HepG2 (cell line): ENCODE measurements around the gene WSB2. TPM values are rescaled to one million over a fixed set of nuclear protein-coding genes. Genes with fewer than 3 reads are reported as not detected.

ENCODE experiments used
- ETV5 ChIP-seq: IDR thresholded peaks from 2 replicates; pipeline ENCODE4 v1.6.1; 2018; ENCODE audit warnings: missing biosample characterization, missing genetic modification reagents, inconsistent platforms, borderline replicate concordance
- GZF1 ChIP-seq: sonication (generic); formaldehyde crosslinking; IDR thresholded peaks from 2 replicates; pipeline ENCODE4 v1.5.1; 2020; ENCODE audit warnings: mild to moderate bottlenecking, missing genetic modification reagents
- HNF4A ChIP-seq: sonication (generic); formaldehyde crosslinking; IDR thresholded peaks from 2 replicates; pipeline ENCODE4 v1.4.0; 2020; ENCODE audit warnings: missing genetic modification reagents
- MBNL3 ChIP-seq: fragments of 250-450 bp; sonication (Bioruptor Pico); conservative IDR thresholded peaks from 2 replicates; pipeline ENCODE4 v1.8.0; 2022; ENCODE audit warnings: mild to moderate bottlenecking, inconsistent platforms
- MYPOP ChIP-seq: sonication (generic); formaldehyde crosslinking; IDR thresholded peaks from 2 replicates; pipeline ENCODE4 v1.8.1; 2023; ENCODE audit warnings: mild to moderate bottlenecking, moderate library complexity, missing genetic modification reagents
- PHF5A ChIP-seq: IDR thresholded peaks from one replicate; pipeline ENCODE4 v1.6.1; 2018; ENCODE audit warnings: low read depth, missing genetic modification reagents; ENCODE audit not compliant: unreplicated experiment
- TFE3 ChIP-seq: IDR thresholded peaks from 2 replicates; pipeline ENCODE4 v1.6.1; 2016
- ZGPAT ChIP-seq: IDR thresholded peaks from 2 replicates; pipeline ENCODE4 v1.6.1; 2016; ENCODE audit warnings: mild to moderate bottlenecking
- ZNF253 ChIP-seq: sonication (generic); formaldehyde crosslinking; IDR thresholded peaks from 2 replicates; pipeline ENCODE4 v1.8.0; 2022; ENCODE audit warnings: mild to moderate bottlenecking, missing genetic modification reagents, borderline replicate concordance
- ZNF296 ChIP-seq: sonication (generic); formaldehyde crosslinking; conservative IDR thresholded peaks from 2 replicates; pipeline ENCODE4 v1.5.0; 2020; ENCODE audit warnings: mild to moderate bottlenecking, missing genetic modification reagents
- ZNF766 ChIP-seq: sonication (generic); formaldehyde crosslinking; IDR thresholded peaks from 2 replicates; pipeline ENCODE4 v1.5.0; 2020; ENCODE audit warnings: missing genetic modification reagents, borderline replicate concordance
- ZXDC ChIP-seq: sonication (generic); formaldehyde crosslinking; IDR thresholded peaks from 2 replicates; pipeline ENCODE4 v1.5.0; 2020; ENCODE audit warnings: mild to moderate bottlenecking, missing genetic modification reagents
- polyA plus RNA-seq, 8 experiments: library from polyadenylated mRNA; depleted of rRNA in 3 of 8; stranded (reverse) in 7 of 8; unstranded in 1 of 8; fragments of >200 nt; fragmentation: Illumina TruSeq in 4 of 8; extraction: Trizol in 4 of 8; gene quantifications; 2 replicates each; pipeline versions ENCODE4 v1.2.1 to v1.2.3, GENCODE V29; 2011 to 2016; ENCODE audit warnings: low read depth in 4 of 8, missing spikeins in 1 of 8, mixed read lengths in 1 of 8; ENCODE audit not compliant: insufficient read depth in 1 of 8
- total RNA-seq, 5 experiments: library from RNA; depleted of rRNA; stranded (reverse); fragments of >200 nt; fragmentation: Illumina TruSeq; extraction: Trizol; gene quantifications; 2 replicates each; pipeline ENCODE4 v1.2.3, GENCODE V29; 2016; ENCODE audit warnings: low read depth in 1 of 5
- TF ChIP-seq, protein P1 (sequence below): sonication (generic); formaldehyde crosslinking; IDR thresholded peaks from 2 replicates; pipeline ENCODE4 v1.4.0; 2020; ENCODE audit warnings: missing genetic modification reagents
- TF ChIP-seq, protein P2 (sequence below): sonication (generic); formaldehyde crosslinking; IDR thresholded peaks from 2 replicates; pipeline ENCODE4 v1.8.1; 2023; ENCODE audit warnings: mild to moderate bottlenecking, missing genetic modification reagents
- TF ChIP-seq, protein P3 (sequence below): sonication (generic); formaldehyde crosslinking; IDR thresholded peaks from 2 replicates; pipeline ENCODE4 v1.5.1; 2020; ENCODE audit warnings: missing genetic modification reagents, mild to moderate bottlenecking, borderline replicate concordance

WSB2 gene
- total and polyA plus RNA-seq, 2 of the 13 experiments (the other 11 are each of a cell fraction or from before 2014, with no cell fraction given), result 31.0 to 82.8 TPM

- TF ChIP-seq ETV5 (CRISPR knock-in tag) (peak; percentile 52; the same call in 1 of the 2 replicates), ZGPAT (peak; percentile 90), MBNL3 (no peak), ZNF253 (CRISPR knock-in tag) (no peak), TFE3 (CRISPR knock-in tag) (no peak), ZNF296 (peak; percentile 47; the same call in 1 of the 2 replicates), ZNF766 (CRISPR knock-in tag) (no peak; the same call in 1 of the 2 replicates), PHF5A (CRISPR knock-in tag) (no peak), GZF1 (CRISPR knock-in tag) (0 out of 2 replicates have a peak, but pooled peaks have one; percentile 29), MYPOP (CRISPR knock-in tag) (peak; percentile 58; the same call in 1 of the 2 replicates), ZXDC (CRISPR knock-in tag) (peak; percentile 28; the same call in 1 of the 2 replicates), HNF4A (no peak)
- TF ChIP-seq, protein P1, sequence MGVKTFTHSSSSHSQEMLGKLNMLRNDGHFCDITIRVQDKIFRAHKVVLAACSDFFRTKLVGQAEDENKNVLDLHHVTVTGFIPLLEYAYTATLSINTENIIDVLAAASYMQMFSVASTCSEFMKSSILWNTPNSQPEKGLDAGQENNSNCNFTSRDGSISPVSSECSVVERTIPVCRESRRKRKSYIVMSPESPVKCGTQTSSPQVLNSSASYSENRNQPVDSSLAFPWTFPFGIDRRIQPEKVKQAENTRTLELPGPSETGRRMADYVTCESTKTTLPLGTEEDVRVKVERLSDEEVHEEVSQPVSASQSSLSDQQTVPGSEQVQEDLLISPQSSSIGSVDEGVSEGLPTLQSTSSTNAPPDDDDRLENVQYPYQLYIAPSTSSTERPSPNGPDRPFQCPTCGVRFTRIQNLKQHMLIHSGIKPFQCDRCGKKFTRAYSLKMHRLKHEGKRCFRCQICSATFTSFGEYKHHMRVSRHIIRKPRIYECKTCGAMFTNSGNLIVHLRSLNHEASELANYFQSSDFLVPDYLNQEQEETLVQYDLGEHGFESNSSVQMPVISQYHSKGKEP (CRISPR knock-in tag), result no peak
- TF ChIP-seq, protein P2, sequence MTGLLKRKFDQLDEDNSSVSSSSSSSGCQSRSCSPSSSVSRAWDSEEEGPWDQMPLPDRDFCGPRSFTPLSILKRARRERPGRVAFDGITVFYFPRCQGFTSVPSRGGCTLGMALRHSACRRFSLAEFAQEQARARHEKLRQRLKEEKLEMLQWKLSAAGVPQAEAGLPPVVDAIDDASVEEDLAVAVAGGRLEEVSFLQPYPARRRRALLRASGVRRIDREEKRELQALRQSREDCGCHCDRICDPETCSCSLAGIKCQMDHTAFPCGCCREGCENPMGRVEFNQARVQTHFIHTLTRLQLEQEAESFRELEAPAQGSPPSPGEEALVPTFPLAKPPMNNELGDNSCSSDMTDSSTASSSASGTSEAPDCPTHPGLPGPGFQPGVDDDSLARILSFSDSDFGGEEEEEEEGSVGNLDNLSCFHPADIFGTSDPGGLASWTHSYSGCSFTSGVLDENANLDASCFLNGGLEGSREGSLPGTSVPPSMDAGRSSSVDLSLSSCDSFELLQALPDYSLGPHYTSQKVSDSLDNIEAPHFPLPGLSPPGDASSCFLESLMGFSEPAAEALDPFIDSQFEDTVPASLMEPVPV, result no peak
- TF ChIP-seq, protein P3, sequence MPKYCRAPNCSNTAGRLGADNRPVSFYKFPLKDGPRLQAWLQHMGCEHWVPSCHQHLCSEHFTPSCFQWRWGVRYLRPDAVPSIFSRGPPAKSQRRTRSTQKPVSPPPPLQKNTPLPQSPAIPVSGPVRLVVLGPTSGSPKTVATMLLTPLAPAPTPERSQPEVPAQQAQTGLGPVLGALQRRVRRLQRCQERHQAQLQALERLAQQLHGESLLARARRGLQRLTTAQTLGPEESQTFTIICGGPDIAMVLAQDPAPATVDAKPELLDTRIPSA, result peak; percentile 64; the same call in 1 of the 2 replicates
These were observed 42.8 kb upstream of the WSB2 start, which contains the start of gene VSIG10 (continued) for GRCh38 chr12:118103601-118104382.
